Measurements from ENCODE around the gene LTC4S. TPM values are rescaled to one million over a fixed set of nuclear protein-coding genes. Genes with fewer than 3 reads are reported as not detected.

Gene LTC4S
- total RNA-seq, 1 experiment from 2014 or later: 3.7 TPM

DNA sequence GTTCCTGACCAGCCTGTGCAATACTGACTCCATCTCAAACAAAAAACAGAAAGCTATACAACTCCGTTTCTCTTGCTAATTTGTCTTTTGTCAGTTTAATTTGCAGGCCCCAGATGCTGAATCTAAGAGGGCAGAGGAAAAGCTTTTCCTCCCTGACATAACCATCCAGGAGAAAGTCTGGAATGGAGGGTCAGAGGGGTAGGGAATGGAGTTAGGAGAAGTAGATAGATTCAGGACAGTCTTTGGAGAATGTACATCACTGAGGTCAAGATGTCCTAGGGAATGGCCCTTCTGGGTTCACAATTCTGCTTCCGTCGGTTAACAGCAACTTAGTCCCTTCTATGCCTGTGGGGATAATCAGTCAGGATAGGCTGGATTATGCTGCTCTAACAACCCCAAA is 20.3 kb downstream of the LTC4S start:
- Histone ChIP-seq H2BK120ac (ENCODE audit: low read depth, low read length, poor library complexity, severe bottlenecking) (no peak overlapping the region), H2BK20ac (ENCODE audit: low read depth, low read length, poor library complexity, severe bottlenecking) (no peak overlapping the region), H3K4me1 (ENCODE audit: insufficient read depth, low read length) (no peaks in the 10 kb centered on the region; the same call in 1 of the 2 replicates), H3K27ac (ENCODE audit: insufficient read length, low read depth, low read length) (no peak overlapping the region), H3K18ac (ENCODE audit: insufficient read length, low read depth, low read length) (no peak overlapping the region), H3K56ac (ENCODE audit: insufficient read length, low read depth, low read length) (no peak overlapping the region), H4K91ac (ENCODE audit: insufficient read length, low read depth, low read length) (no peak overlapping the region), H3K14ac (ENCODE audit: insufficient read depth, low read length) (no peak overlapping the region), H2BK5ac (ENCODE audit: insufficient read length, low read length) (no peak overlapping the region), H3K23ac (ENCODE audit: insufficient read length, low read depth, low read length) (no peak overlapping the region), H3K9me3 (ENCODE audit: control insufficient read depth, low read depth, low read length) (no peaks in the 10 kb centered on the region), H3K79me2 (ENCODE audit: insufficient read depth, low read length) (no peaks in the 10 kb centered on the region), H4K20me1 (ENCODE audit: control insufficient read depth, insufficient read depth, insufficient read length) (no peaks in the 10 kb centered on the region), H3K9ac (ENCODE audit: extremely low read depth, insufficient read length, low read length) (no peak overlapping the region), H2AFZ (ENCODE audit: low read length) (no peak overlapping the region), H3K4me2 (ENCODE audit: insufficient read depth, insufficient read length, low read length) (no peak overlapping the region), H3K27me3 (ENCODE audit: insufficient read depth, low read length) (no peaks in the 10 kb centered on the region), H4K8ac (replicated peaks; ENCODE audit: insufficient read length, low read depth, low read length) (no peak overlapping the region), H2AK5ac (ENCODE audit: insufficient read length, low read length) (no peak overlapping the region), H3T11ph (ENCODE audit: low read length) (no peak overlapping the region), H4K5ac (ENCODE audit: insufficient read length, low read depth, low read length) (no peak overlapping the region), H3K23me2 (ENCODE audit: insufficient read length, low read depth, low read length, poor library complexity, severe bottlenecking) (peaks cover 16% of the 10 kb centered on the region), H3K4ac (ENCODE audit: low read depth, low read length) (no peak overlapping the region), H2BK15ac (ENCODE audit: low read depth, low read length) (no peak overlapping the region), H3K79me1 (ENCODE audit: insufficient read depth, low read depth, low read length, poor library complexity, severe bottlenecking) (no peaks in the 10 kb centered on the region), H2BK12ac (ENCODE audit: insufficient read length, low read depth, low read length) (no peak overlapping the region)
- Mint-ChIP-seq H3K36me3 (ENCODE audit: insufficient read depth in 1 of 3, low read depth in 3 of 3) (peaks cover 5 to 38% (median 22%) of the 10 kb centered on the region in 3 experiments; a peak in 6 of 7 replicates), H3K4me3 (no peak overlapping the region; a peak in 1 of 5 replicates), H3K4me1 (peaks cover 29 to 30% of the 10 kb centered on the region in 2 experiments), H3K27ac (peak overlapping the region in 1 of 3 experiments; percentile 36; a peak in 1 of 7 replicates), H3K9me3 (no peaks in the 10 kb centered on the region; a peak in 2 of 5 replicates), H3K27me3 (ENCODE audit: low read depth) (peaks cover 13% of the 10 kb centered on the region)
- TF ChIP-seq, protein P1, sequence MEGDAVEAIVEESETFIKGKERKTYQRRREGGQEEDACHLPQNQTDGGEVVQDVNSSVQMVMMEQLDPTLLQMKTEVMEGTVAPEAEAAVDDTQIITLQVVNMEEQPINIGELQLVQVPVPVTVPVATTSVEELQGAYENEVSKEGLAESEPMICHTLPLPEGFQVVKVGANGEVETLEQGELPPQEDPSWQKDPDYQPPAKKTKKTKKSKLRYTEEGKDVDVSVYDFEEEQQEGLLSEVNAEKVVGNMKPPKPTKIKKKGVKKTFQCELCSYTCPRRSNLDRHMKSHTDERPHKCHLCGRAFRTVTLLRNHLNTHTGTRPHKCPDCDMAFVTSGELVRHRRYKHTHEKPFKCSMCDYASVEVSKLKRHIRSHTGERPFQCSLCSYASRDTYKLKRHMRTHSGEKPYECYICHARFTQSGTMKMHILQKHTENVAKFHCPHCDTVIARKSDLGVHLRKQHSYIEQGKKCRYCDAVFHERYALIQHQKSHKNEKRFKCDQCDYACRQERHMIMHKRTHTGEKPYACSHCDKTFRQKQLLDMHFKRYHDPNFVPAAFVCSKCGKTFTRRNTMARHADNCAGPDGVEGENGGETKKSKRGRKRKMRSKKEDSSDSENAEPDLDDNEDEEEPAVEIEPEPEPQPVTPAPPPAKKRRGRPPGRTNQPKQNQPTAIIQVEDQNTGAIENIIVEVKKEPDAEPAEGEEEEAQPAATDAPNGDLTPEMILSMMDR (conservative IDR thresholded peaks at IDR 0.05): no peak
- no peak for DNase-seq
- no CpG with 5 or more reads among the region's 3 CpGs for WGBS (ENCODE audit: extremely low coverage, insufficient read length, low lambda C conversion rate)

All from H9 (cell line).